ENCODE results near the gene RASL10A. TPM values are rescaled to one million over a fixed set of nuclear protein-coding genes. Genes with fewer than 3 reads are reported as not detected.
A peak's percentile ranks its signal among the peaks of the same experiment; 100 is the strongest.

Gene RASL10A
- polyA plus RNA-seq, 3 donors, result 0.12 to 0.26 TPM; not detected in 1

DNA sequence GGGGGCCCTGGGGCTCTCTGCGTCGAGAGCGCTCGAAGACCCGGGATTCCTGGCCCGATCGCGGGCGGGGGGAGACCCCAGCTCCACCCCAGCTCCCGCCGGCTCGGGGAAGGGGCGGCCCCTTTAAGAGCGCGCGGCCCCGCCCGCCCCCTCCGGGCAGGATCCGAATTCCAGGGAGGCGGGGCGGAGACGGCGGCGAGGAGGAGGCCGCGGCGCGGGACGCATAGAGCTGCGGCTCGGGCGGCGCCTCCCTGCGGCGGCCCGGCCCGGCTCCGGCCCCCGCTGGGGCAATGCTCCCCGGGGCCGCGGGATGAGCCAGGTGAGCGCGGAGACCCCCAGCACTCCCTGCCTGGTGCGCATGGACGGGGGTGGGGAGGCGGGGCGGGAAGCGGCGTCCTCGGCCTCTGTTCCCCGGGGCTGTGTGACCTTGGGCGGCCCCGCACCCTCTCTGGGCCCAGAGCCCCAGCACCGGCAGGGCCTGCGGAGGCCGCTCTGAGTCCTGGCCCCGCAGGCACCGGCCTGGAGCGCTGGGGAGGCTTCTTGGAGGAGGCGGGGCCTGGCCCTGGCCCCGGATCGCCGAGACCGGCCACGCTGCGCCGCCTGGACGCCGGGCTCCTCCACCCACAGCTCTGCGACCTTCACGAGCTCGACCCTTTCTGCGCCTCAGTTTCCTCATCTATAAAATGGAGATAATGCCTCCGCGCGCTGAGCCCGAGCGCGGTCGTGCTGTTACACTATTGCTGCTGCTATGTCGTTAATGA lies 8.5 kb downstream of the RASL10A start:
- no peak for DNase-seq (ENCODE audit: low read depth in 3 of 3, low spot score in 2 of 3)

DNA sequence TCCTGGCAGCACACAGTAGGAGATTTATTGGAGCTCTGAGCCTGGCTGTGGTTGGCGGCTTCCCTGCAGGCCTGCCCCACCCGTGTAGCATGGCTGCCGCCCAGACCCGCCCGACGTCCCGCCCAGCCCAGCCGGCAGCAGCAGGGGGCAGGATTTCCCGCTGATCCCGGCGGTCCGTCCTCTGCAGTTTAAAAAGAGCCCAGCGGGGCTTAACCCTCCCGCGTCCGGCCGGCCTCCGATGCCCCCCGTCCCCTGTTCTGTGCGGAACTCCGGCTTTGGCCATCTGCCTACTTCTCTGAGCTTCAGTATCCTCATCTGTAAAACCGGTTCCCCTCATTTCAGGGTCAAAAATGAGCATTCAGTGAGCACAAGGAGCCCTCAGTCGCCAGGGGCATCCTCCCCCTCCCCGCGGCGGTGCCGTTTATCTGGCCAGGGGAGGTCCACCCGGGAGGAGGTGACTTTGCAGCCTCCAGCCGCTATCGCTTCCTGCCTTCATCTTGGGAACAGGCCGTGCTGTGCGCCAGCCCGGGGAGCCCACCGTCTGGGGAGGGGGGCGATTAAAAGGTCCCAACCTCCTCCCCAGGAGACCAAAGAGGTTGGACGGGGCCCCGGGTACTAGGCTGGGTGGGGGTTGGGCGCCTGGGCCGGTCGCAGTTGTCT lies 9.2 kb downstream of the RASL10A start, which contains the start of gene GAS2L1:
GAS2L1 (plus strand) TSS at position 476 of the 660 bp plus-strand sequence. CDS start 1,456 bp downstream, outside the sequence.
- DNase-seq (ENCODE audit: low read depth in 3 of 3, low spot score in 2 of 3), result peak; percentile 45 to 68 (median 55)

DNA sequence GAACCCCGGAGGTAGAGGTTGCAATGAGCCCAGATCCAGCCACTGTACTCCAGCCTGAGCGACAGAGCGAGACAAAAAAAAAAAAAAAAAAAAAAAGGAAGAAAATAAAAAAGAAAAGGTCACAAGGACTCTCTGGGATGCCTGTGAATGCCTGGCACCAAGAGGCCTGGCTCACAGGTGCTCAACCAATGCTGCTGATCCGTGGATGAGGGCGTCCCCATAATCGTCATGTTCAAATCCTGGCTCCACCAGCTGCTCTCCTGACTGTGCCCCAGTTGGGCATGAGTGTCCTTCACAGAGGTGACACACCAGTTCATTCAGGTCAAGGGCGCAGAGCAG lies 9.7 kb downstream of the RASL10A start:
- DNase-seq (ENCODE audit: low read depth in 3 of 3, low spot score in 2 of 3), result no peak

DNA sequence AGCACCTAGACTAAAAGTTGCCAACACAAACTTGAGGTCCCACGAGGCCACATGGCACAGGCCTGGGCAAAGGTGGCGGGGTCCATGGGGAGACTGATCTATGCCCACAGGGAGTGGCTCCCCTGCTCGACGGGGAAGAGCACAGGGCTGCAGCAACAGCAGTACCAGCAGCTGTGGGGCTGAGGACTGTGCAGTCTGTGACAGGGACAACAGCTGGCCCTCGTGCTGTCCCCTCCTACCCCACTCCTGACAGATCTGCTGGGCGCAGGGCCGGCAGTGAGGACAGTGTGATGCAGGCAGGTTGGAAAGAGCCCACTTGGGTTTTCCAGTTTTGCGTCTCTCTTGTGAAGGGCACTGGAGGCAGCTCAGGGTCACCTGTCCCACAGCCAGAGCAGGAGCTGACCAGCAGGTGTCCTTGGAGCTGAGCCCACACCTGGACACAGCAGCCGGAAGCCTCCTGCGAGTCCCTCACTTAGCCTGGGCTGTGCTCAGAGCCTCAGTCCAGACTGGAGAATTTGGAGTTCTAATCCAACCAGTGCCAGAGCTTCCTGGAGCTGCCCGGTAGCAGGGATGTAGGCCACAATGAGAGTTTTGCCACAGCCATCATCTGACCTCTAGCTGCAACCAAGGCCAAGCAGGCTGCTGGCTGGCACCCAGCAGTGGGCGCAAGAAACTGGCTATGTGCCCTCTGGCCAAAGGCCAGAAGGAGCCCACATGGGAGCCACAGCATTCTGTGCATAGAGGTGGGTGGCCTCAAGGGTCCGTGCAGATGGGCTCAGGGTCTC lies 12.6 kb downstream of the RASL10A start:
- no peak for DNase-seq (ENCODE audit: low read depth in 3 of 3, low spot score in 2 of 3)

DNA sequence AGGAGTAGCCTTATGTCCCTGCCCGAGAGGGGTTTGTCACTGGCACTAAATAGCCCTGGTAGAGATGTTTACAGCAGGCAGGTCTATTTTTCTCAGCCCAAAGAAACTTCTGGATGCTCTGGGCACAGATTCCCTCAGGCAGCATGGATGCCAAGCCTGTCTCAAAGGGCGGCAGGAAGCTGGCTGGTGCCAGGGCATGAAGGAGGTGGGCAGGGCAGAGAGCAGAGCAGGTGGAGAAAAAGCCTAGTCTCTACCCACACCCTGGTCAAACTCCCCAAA lies 13.2 kb downstream of the RASL10A start:
- DNase-seq (ENCODE audit: low read depth in 3 of 3, low spot score in 2 of 3), result no peak

DNA sequence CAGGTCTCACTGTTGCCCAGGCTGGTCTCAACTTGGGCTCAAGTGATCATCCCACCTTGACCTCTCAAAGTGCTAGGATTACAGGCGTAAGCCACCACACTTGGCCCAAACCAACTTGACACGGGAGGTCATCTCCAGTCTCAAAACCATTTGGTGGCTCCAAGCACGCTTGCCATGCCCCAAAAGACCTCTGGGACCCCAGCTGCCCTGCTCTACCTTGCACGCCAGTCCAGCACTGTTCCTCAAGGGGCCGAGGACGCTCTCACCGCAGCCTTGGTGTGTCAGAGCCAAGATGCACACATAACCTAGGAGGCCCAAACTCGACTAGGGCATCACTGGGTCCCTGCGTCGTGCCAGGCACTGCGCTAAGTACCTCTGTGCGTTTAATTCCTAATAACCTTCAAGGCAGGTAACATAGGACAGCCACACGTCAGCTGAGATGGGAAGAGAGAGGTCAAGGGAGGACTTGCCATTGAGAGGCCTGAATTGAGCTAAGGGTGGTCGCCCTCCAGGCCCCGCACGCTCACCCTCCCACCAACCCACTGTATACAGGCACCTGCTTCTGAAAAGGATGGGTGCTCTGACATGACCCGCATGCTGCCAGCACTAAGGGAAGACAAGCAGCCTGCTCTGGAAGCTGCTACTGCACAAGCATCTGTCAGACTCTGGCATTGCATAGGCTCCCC lies 13.6 kb downstream of the RASL10A start:
- DNase-seq (ENCODE audit: low read depth in 3 of 3, low spot score in 2 of 3), result no peak

DNA sequence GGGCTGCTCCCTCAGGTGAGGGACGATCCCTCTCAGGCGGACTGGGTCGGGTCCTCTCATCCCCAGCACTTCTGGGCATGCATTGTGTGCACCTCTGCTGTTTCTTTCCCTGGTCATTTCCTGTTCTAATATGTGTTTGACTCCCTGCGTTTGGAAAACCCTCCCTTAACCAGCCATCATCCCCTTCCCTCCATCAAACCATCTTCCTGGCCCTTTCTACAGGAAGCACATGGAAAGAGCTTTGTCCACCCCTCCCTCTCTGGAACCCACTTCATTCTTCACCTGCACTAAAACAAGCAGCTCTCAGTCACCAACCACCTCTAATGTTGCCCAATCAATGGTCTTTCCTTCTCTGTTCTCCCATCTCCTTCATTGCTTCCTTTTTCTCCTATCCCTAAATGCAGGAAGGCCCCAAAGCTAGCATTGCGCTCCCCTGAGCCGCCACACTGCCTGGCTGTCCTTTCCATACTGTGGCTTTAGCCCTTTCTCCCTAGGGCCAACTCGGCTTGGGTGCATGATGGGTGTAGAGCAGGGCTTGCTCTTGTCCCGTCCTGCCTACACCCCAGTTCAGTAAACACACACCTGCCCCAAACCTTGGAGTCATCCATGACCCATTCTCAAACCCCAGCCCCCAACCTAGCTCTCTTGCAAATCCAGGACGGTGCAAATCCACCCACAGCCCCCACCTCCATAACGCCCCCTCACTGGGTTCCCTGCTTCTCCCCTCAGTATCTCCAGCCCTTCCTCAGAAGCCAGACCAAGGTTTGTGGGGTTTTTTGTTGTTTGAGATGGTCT lies 14.5 kb downstream of the RASL10A start:
- DNase-seq (ENCODE audit: low read depth in 3 of 3, low spot score in 2 of 3), result no peak

DNA sequence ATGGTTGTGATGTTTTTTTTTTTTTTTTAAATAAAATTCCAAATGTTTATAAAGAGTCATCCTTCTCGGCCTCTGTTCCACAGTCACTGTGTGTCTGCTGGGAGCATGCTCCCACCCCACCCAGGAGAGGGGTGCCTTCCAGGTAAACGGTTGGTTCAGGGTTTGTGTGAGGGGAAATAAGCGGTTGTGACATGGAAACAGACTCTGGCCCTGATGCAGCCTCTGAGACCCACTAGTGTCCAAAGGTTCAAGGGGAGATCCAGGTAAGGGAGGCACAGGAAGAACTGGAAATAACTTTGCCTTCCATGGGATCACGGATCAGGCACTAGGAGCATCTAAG lies 15.1 kb downstream of the RASL10A start:
- no peak for DNase-seq (ENCODE audit: low read depth in 3 of 3, low spot score in 2 of 3)

DNA sequence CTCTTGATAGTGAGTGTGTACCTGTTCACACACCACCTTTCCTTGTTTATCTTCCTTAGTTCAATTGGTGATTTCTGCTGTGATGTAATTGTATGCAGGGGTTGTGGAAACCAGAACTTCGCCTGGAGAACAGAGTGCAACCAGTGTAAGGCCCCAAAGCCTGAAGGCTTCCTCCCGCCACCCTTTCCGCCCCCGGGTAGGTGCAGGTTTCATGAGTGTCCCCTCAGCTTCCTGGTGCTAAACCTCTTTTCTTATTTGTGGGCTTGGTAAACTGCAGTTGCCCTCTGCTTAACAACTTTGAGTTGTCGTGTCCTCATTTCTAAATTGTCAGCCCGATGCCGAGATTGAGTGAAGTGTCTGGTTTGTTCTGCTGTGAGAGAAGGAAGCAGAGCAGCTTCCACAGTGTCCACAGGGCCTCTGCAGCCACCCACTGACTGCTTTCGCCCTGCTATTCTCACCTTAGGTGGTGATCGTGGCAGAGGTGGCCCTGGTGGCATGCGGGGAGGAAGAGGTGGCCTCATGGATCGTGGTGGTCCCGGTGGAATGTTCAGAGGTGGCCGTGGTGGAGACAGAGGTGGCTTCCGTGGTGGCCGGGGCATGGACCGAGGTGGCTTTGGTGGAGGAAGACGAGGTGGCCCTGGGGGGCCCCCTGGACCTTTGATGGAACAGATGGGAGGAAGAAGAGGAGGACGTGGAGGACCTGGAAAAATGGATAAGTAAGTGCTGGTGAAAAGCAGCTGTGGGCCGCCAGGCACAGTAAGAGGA lies 16.2 kb downstream of the RASL10A start:
- no peak for DNase-seq (ENCODE audit: low read depth in 3 of 3, low spot score in 2 of 3)

DNA sequence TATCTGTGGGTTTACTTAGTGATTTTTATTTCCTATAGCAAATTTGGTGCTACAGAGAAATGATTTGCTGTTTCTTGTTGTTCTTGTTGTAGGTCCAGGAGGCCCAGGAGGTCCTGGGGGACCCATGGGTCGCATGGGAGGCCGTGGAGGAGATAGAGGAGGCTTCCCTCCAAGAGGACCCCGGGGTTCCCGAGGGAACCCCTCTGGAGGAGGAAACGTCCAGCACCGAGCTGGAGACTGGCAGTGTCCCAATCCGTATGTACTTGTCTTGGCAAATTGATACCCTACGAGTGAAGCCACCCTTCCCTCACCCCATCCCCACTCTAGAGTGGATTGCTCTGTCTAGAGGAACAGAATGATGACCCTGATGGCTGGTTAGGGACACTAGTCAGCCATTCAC lies 16.9 kb downstream of the RASL10A start:
- DNase-seq (ENCODE audit: low read depth in 3 of 3, low spot score in 2 of 3), result no peak

DNA sequence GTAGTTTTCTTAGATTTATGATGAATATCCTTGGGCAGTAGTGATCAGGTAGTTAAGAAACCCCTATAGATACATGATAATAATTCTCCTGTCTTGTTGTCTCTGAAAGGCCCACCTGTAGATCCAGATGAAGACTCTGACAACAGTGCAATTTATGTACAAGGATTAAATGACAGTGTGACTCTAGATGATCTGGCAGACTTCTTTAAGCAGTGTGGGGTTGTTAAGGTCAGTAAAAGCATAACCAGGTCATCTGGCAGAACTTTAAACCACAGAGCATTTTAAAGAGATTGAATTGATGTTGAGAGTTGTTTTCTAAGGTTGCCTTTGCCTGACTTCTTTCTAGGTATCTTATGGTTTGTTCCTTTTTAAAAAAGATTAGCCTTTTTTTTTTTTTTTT lies 23.1 kb downstream of the RASL10A start:
- no peak for DNase-seq (ENCODE audit: low read depth in 3 of 3, low spot score in 2 of 3)

DNA sequence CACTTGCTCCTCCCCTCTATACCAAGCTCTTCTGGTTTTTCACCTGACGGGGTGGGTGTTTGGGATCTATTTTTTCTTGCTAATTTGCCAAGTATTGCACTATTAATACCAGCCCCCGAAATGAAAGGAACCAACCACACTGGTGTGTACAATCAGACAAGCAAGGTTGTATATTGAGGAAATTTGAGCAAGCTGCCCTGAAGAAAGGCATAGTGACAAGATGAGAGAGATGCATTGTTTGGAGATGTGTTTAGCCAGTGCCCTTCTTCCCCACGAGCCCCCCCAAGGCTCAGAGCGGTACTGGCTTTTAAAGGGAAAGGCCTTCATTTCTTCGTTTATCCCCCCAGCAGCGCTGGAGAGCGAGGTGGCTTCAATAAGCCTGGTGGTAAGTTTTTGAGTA lies 24.3 kb downstream of the RASL10A start:
- no peak for DNase-seq (ENCODE audit: low read depth in 3 of 3, low spot score in 2 of 3)

DNA sequence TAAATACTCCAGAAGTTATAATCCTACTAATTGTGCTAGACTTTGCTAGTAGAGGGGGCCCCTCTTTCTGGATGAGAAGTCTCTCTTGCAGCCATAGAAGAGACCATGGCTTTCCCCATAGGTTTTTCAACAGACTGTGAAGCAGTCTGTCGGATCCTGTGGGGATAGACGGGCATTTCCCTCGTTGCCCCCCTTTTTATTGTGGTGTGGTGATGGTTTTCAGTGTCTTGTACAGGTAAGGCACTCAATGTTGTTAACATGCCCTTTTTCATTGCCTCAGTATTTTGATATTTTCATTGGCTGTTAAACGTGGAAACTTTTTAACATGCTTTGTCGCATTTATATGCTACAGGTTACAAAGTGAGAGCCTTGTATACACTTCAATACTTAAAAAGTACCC lies 25.4 kb downstream of the RASL10A start:
- DNase-seq (ENCODE audit: low read depth in 3 of 3, low spot score in 2 of 3), result no peak

DNA sequence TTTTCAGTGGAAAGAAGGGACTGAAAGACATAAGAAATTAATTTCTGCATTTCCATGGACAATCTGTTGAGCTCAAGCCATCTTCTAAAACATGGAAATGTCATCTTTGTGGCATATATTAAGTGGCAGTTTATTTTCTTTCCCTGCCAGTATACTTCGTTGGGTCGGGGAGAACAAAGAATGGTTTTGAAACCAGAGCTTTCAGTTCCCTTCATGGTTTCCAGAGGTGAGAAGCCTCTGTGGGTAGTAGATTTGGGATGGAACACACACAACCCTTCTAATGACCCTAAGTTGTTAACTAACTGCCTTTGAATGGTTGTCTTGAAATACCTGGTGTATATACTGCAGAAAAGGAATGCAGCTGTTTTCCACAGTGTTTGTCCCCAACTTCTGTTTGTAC lies 26.7 kb downstream of the RASL10A start:
- no peak for DNase-seq (ENCODE audit: low read depth in 3 of 3, low spot score in 2 of 3)

DNA sequence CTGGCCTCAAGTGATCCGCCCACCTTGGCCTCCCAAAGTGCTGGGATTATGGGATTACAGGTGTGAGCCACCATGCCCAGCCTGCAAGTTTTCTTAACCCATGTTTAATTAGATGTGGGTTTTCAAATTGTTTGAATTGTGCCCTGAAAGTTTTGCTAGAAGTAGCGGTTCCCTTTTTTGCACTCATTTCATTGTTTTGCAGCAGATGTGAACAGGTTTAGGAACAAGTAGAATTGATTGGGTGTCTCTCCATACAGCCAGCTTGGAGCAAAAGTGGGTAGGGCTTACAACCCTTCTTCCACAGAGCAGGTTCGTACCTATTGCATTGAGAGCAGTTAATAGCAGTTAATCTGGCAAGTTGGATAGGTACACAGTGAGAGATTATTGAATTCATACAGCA lies 31.3 kb downstream of the RASL10A start:
- no peak for DNase-seq (ENCODE audit: low read depth in 3 of 3, low spot score in 2 of 3)

DNA sequence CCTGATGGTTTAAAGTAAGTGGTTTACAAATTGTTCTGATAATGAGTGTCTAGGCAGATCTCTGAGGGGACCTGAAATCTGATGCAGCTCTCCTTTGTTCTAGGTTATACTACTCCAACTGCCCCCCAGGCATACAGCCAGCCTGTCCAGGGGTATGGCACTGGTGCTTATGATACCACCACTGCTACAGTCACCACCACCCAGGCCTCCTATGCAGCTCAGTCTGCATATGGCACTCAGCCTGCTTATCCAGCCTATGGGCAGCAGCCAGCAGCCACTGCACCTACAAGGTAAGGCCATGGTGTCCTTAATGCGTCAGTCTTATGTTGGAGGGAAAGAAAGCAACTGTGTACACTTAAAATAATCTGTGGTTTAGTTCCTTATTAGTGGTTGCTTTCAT lies 37.6 kb downstream of the RASL10A start:
- DNase-seq (ENCODE audit: low read depth in 3 of 3, low spot score in 2 of 3), result no peak

DNA sequence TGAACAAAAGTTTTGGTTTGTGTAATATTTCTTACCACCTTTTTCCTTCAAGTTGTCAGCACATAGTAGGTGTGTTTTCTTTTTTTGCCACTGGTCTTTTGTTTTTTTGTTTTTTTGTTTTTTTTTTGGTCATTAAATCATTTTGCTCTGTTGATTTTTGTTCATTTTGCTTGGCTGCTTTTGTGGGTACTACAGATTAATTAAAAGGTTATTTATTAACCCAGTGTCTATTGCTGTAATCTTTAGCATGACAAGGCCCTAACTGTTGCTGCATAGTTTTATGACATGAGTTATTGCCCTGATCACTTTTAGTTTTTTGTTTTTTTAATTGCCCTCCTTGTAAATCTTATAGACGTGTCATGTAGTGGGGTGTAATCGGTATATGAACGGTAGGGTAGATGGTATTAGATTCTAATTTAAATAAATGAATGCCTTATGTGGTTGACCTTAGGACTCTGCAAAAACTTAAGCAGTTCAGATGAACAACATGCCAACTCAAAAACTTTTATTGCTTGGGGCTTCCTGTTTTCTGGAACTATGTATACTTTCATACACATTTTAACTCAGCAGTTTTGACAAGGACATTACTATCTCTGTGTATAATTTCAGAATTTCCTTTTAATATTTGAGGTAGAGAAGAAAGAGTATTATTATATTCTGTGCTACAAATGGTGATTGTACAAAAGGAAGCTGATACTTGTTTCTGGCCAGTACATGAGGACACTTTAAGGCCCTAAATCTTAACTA lies 39.5 kb downstream of the RASL10A start:
- no peak for DNase-seq (ENCODE audit: low read depth in 3 of 3, low spot score in 2 of 3)

DNA sequence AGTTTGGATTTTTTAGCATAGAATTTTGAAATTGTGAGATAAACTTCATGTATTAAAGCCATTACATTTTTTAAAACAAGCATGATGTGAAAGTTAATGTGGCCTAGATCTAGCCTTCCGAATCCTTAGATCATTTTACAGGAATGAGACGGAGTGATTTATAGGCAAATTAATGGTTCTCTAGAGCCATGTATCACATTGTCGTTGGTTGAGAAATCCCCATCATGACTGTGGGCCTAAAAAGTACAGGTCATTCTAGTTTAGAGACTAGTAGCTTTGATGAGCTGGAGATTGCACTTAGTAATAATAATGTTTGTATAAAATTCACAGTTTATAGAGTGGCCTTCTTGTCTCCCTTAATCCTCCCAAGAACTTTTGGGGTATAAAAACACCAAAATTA lies 40.3 kb downstream of the RASL10A start:
- no peak for DNase-seq (ENCODE audit: low read depth in 3 of 3, low spot score in 2 of 3)

DNA sequence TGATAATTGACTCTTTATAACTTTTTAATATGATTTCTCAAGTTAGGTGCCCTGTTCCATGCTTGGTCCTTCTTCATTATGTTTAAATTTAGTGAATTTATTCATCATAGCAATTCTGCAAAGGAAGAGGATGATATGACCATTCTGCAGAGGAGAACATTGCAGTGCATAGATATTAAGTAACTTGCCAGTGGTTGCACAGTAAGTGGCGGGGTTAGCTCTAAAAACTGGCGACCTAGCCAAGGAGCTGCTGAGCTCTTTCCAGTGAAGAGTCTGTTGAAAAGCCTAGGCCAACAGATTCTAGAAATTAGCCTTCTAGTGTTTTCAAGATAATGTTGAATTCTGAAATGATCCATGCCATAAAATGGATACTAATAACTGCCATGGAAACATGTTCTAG lies 42.9 kb downstream of the RASL10A start:
- DNase-seq (ENCODE audit: low read depth in 3 of 3, low spot score in 2 of 3), result no peak
